Gastrocnemius medialis (tissue), 4 donors: ENCODE data around the gene PCCA.

Experiments
- CTCF ChIP-seq, 5 experiments: fragments of 450-650 bp in 3 of 5; fragments of 200-600 bp in 2 of 5; sonication (generic) in 2 of 5; IDR thresholded peaks in 4 of 5; conservative IDR thresholded peaks in 1 of 5; 1 replicate in 4 of 5; 2 replicates in 1 of 5; pipeline ENCODE4 v1.5.1; 2016 to 2019; ENCODE audit warnings: antibody characterized with exemption in 5 of 5, mild to moderate bottlenecking in 3 of 5, moderate library complexity in 3 of 5
- POLR2A ChIP-seq, 2 donors: fragments of 450-650 bp; IDR thresholded peaks; one replicate each; pipeline ENCODE4 v1.6.1; 2017; ENCODE audit warnings: antibody characterized with exemption in 2 of 2, mild to moderate bottlenecking in 2 of 2, moderate library complexity in 2 of 2

- TF ChIP-seq CTCF (IDR thresholded peaks at IDR 0.05 in 4 of 5, conservative IDR thresholded peaks at IDR 0.05 in 1 of 5): no peak
- no peak for TF ChIP-seq POLR2A (IDR thresholded peaks at IDR 0.05)
These were observed 225.4 kb downstream of the PCCA start for GRCh38 chr13:100314132-100314910.
